Femur (tissue), 1 donor: ENCODE results near the gene EIF2S2.

Experiments used
- DNase-seq: peaks from one replicate; pipeline ENCODE4 v3.0.0-alpha.2; 2017

Gene EIF2S2

DNA sequence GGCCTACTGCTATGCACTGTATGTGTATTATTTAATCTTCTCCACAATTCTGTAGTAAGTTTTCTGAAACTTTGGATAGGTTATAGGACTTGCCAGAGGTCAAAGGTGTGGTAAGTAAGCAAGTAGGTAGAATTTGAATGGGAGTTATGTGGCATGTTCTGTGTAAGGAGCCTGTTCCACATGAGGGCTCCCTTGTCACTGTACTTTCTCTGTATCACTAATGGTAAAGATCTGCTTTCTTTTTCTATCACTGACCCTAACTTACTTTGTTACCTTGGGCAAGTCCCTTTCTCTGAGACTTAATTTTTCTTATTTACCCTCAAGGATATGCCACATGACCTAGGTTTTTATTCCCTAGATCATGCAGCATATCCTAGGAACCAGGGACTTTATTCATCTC, 50.3 kb downstream of the EIF2S2 start:
- no peak for DNase-seq

DNA sequence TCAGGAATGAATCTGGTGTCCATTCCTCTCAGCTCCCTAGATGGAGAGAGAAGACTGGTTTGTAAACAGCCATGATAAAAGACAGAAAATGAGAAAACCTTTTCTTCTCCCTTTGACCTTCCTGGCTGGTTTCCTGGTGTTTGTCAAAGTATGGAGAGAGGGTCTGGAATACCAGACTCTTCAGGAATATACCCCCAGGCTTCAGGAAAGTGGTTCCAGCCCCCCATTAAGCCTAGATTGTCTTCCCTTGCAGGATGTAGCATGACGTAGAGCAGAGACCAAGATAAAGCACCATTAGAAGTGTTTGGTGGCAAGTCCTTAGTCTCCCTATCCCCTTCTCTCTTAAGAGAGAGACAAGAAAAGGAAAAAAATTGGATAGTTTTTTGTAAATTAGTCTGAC, 51.1 kb downstream of the EIF2S2 start:
- no peak for DNase-seq

DNA sequence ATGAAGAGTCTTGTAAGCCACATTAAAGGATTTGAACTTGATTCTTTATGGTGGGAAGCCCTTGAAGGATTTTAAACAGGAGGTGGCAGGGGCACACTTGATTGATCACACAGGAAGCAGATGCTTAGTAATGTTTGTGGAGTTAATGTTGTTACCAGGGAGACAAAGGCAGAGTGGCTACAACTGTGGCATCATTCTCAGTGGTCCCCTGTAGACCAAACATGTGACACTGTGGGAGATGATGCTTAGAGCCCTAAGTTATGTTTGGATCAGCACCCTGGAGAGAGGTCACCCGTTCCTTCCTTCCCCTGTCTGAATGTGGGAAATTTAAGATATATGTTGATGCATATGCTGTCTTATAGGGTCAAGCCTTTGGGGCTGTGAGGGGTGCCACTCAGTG, 53.2 kb downstream of the EIF2S2 start:
- no peak for DNase-seq

DNA sequence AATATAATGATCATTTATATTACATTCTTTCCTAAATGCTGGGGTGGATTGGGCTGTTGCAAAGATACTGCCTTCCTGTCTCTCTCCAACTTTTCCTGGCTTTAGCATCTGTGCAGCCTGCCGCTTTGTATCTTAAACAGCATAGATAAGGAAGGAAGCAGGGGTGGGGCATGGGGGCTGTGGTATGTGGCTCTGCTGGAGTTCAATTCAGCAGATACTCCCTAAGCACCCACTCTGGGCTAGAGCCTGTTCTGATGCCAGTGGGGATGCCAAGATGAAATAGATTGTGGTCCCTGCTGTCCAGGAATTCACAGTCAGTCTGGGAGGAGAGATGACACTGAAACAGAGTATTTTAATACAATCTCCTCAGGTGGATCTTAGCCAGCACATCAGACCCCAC, 56.8 kb downstream of the EIF2S2 start:
- DNase-seq: no peak

DNA sequence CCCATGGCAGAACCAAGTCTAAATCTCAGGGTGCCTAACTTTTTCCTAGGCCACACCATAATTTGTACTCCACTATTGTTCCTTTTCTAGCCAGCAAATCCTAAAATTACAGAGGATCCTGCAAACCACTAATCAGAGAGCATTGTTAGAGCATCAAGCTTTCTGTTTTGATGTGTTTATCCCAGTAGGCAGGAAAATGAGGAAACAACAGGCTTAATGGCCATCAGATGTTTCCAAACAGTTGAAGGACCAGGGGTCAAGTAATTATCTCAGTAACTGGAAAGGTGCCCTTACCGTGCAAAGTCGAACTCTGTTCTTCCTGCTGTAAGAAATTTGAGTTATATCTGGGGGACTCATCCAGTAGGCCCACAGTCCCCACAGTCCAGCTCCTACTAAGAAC, 59.6 kb downstream of the EIF2S2 start:
- DNase-seq: no peak

DNA sequence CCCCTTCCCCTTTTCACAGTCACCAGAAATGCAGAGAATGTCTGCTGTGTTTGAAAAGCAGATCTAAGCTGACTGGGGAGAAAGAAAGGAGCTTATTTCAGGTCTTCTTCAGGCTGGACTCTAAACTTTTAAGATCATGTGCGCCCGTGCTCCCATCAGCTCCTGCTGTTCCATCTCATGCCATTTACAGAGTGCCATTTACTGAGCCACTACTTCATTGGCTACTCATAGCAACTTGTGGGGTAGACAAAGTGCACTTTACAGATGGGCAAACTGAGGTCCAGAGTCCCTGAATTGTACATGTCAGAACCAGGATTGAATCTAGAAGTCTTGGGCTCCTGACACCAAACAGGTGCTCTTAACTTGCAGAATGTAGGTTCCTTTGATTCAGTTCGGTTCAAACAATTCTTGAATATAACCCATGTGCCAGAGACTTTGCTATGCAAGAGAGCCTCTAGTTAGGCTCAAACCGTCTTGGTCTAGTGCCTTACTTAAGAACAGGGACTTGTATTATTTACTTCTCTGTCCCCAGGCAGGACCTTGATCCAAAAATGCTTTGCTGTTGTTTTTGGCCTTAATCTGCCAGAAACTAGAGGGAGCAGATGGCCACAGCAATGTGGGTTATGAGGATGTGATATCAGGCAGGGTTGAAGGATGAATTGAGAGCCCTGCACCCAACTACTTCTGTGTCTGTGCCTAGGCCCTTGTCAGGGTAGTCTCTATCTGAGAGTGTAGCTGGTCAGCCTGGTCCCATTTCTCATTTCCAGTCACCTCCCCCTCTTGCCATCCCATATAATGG, 61.9 kb downstream of the EIF2S2 start:
- no peak for DNase-seq

DNA sequence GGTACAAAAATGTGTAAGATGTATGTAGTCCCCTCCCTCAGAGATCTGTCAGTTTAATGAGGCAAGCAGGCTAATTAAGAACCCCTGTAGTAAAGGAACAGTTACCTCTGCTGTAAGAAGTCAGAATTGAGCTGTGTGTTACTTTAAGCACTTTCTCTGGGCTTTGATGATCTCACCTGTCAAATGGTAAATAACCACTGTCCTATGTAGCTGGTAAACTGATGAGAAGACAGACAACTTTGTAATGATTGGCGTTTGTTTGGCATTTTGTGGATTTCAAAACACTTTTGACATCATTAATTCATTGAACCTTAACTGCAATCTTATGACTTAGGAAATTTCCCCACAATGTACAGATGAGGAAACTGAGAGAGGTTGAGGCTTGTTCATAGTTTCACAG, 62.7 kb downstream of the EIF2S2 start:
- no peak for DNase-seq

DNA sequence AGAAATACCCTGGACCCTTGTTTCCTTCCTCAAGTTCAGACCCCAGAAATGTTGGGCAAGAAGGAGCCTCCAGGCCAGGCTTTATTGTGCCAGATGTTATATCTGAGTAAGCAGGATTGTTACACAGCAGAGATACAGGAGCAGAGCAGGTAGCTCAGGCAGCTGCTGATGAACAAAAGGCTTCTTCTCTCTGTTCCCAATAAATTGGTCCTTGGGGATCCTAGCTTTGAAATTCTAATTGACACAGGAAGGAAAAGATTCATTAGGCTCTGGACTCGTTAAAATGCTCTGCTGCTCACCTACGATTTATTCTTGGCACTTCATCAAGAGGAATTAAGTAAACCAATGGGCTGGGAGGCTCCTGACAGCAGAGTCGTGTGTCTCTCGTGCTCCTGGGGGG, 64.1 kb downstream of the EIF2S2 start:
- no peak for DNase-seq

DNA sequence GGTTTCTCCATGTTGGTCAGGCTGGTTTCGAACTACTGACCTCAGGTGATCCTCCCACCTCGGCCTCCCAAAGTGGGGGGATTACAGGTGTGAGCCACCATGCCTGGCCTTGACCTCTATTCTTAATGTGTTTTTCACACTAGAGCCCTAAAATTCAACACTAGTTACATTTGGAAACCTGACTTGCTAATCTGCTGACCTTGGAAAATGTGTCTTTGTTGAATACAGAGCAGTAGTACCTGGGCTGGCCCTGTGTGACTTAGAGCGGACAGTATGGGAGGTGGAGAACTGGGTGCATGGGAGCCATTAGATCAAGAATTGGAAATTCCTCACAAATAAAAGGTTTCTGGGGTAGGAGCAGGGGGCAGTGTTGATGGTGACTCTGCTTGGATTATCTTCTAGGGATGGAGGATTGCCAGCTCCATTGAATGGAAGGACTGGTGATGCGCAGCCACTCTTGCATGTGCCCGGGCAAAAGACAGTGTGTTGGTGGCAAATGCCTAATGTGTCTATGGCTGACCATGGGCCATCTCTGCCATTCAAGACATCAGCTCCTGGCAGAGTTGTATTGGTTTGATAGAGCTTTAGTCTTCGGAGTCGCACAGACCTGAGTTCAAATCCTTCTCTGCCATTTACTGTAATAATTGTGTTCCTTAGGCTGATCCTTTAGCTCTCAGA, 64.9 kb downstream of the EIF2S2 start:
- DNase-seq: no peak

DNA sequence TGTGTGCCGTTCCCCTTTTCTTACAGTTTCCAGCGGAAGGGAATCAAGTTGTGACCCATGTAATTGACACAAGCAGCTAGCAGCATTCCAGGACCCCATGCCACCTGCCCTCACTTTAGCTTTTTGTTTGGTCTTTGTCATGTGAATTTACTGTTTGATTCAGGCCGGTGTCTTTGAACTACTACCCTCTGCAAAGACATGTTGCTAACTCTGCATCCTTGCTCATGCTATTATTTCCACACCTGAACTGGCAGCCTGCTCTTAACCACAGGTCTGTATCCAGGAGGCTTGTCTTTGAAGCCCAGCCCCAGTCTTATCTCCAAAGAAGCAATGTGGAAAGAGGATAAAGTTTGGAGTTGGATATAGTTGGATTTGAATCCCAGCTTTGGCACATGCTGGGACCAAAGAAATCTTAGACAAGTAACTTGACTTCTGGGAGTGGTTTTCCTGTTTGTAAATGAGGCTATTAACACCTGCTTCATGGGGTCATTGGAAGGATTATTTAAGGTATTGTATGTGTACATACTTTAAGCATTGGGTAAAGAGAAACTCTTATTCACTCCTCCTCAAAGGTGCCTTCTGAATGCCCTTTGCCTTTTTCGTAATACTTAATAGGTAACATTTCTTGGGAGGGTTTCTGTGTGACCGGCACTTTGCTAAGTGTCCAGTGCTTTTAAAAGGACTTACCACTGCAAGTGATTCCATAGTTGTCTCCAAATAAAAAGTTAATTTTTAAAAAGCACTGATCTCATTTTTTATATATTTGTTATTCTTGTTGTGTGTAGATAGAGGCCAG, 65.9 kb downstream of the EIF2S2 start:
- DNase-seq: no peak

DNA sequence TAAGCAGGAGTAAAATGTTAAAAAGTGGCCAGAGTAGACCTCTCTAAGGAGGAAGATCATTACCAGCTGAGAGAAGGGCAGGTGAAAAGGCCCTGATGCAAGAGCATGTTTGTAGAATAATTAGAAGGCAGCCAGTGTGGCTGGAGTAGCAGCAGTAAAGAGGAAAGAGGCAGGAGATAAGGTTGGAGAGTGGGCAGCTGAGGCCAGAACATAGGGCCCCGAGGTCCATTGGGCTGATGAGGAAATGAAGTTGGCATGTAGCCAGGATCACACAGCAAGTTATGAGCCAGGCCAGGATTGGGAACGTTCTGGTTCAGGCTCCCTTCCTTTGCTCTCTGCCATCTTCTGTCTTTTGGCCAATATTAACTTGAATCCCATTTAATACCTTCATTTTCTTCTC, 66.7 kb downstream of the EIF2S2 start:
- DNase-seq: no peak

DNA sequence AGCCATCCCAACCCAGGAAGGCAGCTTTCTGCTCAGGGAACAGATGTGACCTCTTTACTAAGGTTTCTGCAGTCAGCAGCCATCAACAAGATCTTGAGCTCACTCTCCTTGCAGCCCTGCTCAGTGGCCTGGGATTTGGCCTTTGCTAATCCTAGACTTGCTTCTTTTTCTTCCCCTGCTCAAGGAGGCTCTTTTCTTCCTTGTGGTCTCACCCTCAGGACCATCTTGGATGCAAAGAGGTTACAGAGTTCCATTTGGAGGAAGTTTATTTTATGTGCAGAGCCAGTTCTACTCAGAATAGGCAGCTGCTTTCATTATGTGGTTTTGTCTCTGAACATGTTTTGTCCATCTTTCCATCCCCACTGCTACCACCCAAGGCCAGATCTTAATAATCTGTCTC, 69.0 kb downstream of the EIF2S2 start:
- no peak for DNase-seq

DNA sequence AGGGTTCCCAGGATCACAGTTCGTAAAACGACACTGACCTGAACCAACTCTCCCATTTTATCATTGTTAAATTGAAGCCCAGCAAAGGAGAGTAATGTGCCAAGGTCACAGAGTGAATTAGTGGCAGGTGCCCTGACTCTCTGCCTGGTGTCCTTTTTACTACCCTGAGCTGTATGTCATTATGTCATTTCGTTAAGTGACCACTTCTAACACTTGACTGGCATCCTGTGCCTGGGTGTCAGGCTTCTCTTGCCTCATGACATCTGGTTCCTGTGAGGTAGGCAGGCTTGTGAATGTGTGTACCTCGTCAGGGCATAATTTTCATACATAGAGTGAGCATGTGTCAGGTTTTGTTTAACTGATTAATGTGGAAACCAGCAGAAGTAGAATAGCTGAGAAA, 69.8 kb downstream of the EIF2S2 start:
- no peak for DNase-seq

DNA sequence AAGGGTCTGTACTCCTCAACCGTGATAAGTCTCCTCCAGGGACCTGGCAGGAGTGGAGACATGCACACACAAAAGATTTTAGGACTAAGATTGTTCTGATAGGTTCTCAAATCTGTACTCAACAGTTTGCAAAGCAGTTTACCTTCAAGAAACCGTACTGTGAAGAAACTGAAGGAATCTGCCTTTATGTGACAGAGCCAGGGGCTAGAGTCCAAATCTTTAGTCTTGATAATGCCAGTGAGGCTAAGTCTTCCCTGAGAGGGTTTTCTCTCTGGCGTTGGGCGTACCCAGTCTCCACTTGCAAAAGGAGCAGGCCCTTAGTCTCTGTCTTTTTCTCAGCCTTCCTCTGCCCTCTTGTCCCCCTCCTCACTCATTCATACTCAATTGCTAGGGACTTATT, 70.8 kb downstream of the EIF2S2 start:
- no peak for DNase-seq

DNA sequence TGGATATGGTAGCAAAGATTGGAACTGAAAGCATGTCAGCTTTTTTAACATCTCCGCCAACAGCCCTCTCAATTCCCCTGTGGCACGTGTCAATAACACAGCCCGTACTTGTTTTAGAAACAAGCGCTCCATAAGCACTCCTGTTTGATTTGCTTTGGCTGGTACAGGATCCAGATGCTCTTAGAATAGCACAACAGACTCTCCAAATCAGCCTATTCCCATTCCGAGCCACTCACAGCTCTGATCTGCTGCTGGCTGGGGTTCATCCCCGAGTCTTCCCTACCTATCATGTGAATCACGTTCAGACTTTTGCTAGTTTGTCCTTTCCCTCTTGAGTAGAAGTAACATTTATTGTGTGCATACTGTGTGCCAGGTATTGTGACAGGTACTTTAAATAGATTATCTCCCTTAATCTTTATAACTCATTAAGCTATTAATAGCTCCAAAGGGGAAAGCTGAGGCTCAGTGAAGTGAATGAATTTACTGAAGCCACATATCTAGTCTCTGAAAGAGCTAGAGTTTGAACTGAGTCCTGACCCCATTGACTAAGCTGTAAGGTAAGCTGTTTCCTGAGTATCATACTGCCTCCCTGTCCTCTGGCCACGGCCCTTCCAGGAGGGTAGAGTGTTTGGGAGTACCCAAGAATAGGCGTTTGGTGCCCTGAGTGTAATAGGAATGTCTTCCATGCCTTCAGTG, 71.6 kb downstream of the EIF2S2 start:
- DNase-seq: no peak
